ENCODE data around the gene PGPEP1. TPM values are rescaled to one million over a fixed set of nuclear protein-coding genes. Genes with fewer than 3 reads are reported as not detected.

Gene PGPEP1
- total and polyA plus RNA-seq, 2 donors (not counting 3 experiments of a cell fraction or from before 2014, with no cell fraction given): 9.9 to 27.2 TPM

DNA sequence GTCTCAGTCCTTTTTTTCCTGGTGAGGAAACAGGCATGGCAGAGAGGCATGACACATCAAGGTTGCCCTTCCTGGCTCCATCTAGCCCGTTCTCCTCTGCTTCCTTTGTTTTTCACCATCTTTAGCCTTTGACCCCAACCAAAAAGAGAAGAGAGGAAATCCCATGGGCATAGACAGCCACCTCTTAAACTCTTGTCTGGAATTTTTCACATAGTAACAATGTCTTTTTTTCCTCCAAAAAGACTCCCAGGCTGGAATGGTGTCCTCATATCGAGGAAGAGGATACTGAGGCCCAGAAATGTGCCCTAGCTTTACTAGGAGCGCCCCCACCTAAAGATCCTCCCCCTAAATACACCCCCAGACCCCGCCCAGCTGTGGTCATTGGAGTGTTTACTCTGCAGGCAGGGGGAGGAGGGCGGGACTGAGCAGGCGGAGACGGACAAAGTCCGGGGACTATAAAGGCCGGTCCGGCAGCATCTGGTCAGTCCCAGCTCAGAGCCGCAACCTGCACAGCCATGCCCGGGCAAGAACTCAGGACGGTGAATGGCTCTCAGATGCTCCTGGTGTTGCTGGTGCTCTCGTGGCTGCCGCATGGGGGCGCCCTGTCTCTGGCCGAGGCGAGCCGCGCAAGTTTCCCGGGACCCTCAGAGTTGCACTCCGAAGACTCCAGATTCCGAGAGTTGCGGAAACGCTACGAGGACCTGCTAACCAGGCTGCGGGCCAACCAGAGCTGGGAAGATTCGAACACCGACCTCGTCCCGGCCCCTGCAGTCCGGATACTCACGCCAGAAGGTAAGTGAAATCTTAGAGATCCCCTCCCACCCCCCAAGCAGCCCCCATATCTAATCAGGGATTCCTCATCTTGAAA is 45.5 kb downstream of the PGPEP1 start, which contains the start of gene GDF15:
GDF15 (plus strand) TSS at position 484 of the 868 bp plus-strand sequence; CDS start at position 516, 32 bp downstream.
- peak within 1 kb of the TSS; percentile 92 for H3K4me2 ChIP-seq (ENCODE audit: insufficient read depth, low read length)
- FAIRE-seq: peak; percentile 98
- H3K9me3 ChIP-seq (replicated peaks; ENCODE audit: control insufficient read depth, insufficient read depth, low read length): no peaks in the 10 kb centered on the region
- TF ChIP-seq MYC (IDR thresholded peaks at IDR 0.05; ENCODE audit: low read depth, low read length) (no peak), JUN (IDR thresholded peaks at IDR 0.05; ENCODE audit: borderline replicate concordance, insufficient read depth, insufficient read length, low read depth) (peak; percentile 42), POLR2A (IDR thresholded peaks at IDR 0.05; ENCODE audit: low read depth, low read length) (peak; percentile 100), POLR2AphosphoS5 (IDR thresholded peaks at IDR 0.05; ENCODE audit: insufficient read depth, low read depth, low read length) (peak; percentile 100), FOS (IDR thresholded peaks at IDR 0.05; ENCODE audit: borderline replicate concordance, insufficient read depth, low read length) (peak; percentile 72), EZH2 (IDR thresholded peaks at IDR 0.05; ENCODE audit: borderline replicate concordance, low read depth, low read length, severe bottlenecking) (no peak), GATA2 (IDR thresholded peaks at IDR 0.05; ENCODE audit: insufficient read depth, insufficient read length, low read depth, low read length) (peak; percentile 68)
- TF ChIP-seq, protein P1, sequence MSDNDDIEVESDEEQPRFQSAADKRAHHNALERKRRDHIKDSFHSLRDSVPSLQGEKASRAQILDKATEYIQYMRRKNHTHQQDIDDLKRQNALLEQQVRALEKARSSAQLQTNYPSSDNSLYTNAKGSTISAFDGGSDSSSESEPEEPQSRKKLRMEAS (IDR thresholded peaks at IDR 0.05; ENCODE audit: insufficient read depth, insufficient read length): peak; percentile 37
- TF ChIP-seq, protein P2, sequence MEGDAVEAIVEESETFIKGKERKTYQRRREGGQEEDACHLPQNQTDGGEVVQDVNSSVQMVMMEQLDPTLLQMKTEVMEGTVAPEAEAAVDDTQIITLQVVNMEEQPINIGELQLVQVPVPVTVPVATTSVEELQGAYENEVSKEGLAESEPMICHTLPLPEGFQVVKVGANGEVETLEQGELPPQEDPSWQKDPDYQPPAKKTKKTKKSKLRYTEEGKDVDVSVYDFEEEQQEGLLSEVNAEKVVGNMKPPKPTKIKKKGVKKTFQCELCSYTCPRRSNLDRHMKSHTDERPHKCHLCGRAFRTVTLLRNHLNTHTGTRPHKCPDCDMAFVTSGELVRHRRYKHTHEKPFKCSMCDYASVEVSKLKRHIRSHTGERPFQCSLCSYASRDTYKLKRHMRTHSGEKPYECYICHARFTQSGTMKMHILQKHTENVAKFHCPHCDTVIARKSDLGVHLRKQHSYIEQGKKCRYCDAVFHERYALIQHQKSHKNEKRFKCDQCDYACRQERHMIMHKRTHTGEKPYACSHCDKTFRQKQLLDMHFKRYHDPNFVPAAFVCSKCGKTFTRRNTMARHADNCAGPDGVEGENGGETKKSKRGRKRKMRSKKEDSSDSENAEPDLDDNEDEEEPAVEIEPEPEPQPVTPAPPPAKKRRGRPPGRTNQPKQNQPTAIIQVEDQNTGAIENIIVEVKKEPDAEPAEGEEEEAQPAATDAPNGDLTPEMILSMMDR (IDR thresholded peaks at IDR 0.05; ENCODE audit: extremely low read depth in 1 of 2, insufficient read depth in 1 of 2, low read depth in 1 of 2, low read length in 2 of 2): peak; percentile 92 to 95
- H3K4me1 ChIP-seq (ENCODE audit: control insufficient read depth, extremely low read depth, insufficient read depth, low read length): peaks cover 15% of the 10 kb centered on the region
- no peaks in the 10 kb centered on the region for H4K20me1 ChIP-seq (replicated peaks; ENCODE audit: control insufficient read depth, extremely low read depth, insufficient read depth, low read length)
- intact Hi-C loops (cut with micrococcal nuclease): loop anchor here (1.0 to 2.0 kb wide), 4 partner anchors 12 to 37 kb away; no protein-coding TSS in a partner anchor
- peak within 1 kb of the TSS; percentile 91 for H3K9ac ChIP-seq (replicated peaks; ENCODE audit: extremely low read depth, insufficient read depth, low read length)
- ChIA-PET POLR2A (interaction anchor here (0.6 to 3.6 kb wide), 27 partner anchors 9 to 162 kb away, joined by 3 to 87 read pairs (median 5); partner anchors contain the start of genes JUND, LSM4 and SSBP4), CTCF (interaction anchor here (0.5 to 9.4 kb wide), 31 partner anchors 8 to 177 kb away, joined by 3 to 115 read pairs (median 6); partner anchors contain the start of genes JUND, LRRC25, LSM4 and SSBP4)
- peaks cover 0 to 9% of the 10 kb centered on the region in 2 experiments for H3K36me3 ChIP-seq (ENCODE audit: control insufficient read depth in 2 of 2, extremely low read depth in 1 of 2, insufficient read depth in 2 of 2, low read length in 2 of 2)
- H3K27me3 ChIP-seq (ENCODE audit: control insufficient read depth in 2 of 2, insufficient read depth in 2 of 2, low read length in 2 of 2): no peaks in the 10 kb centered on the region
- peaks cover 26% of the 10 kb centered on the region for H3K79me2 ChIP-seq (ENCODE audit: control insufficient read depth, insufficient read depth, low read length)
- dilution Hi-C loops (cut with MboI; ENCODE audit: extremely low pct_ligation_motif_present, low sequenced_read_pairs): no loop called here
- peak within 1 kb of the TSS; percentile 5 for H2AFZ ChIP-seq (ENCODE audit: low read depth, low read length)
- H3K27ac ChIP-seq (ENCODE audit: insufficient read depth, low read depth, low read length): peak within 1 kb of the TSS; percentile 69
- peak within 1 kb of the TSS; percentile 71 to 97 (median 94) for H3K4me3 ChIP-seq (replicated peaks in 1 of 3; ENCODE audit: insufficient read depth in 1 of 3, low read depth in 1 of 3, low read length in 3 of 3)
- no peaks in the 10 kb centered on the region for H3K9me1 ChIP-seq (replicated peaks; ENCODE audit: control insufficient read depth, extremely low read depth, insufficient read depth, low read length)
- BruUV-seq (replicated peaks): TSS peak; percentile 88
- DNase-seq (ENCODE audit: low read depth, low spot score): peak; percentile 97
